Measurements from ENCODE around the gene DNHD1.

GRCh38 chr11:6502382-6502781 is 5.3 kb downstream of the DNHD1 start:
- no peak for TF ChIP-seq POLR2A (IDR thresholded peaks at IDR 0.05; ENCODE audit: low read depth, low read length)
- TF ChIP-seq TAF1 (IDR thresholded peaks at IDR 0.05; ENCODE audit: borderline replicate concordance, low read depth, low read length): no peak

Measured in GM12892 (cell line).